HG03457 (cell line): ENCODE data around the gene HOXD3.

ENCODE experiments used
- ATAC-seq: cut with Tn5 transposase; IDR thresholded peaks from one replicate; pipeline ENCODE4 v1.9.1; 2021; ENCODE audit warnings: moderate number of reproducible peaks; ENCODE audit not compliant: unreplicated experiment

HOXD3 gene

DNA sequence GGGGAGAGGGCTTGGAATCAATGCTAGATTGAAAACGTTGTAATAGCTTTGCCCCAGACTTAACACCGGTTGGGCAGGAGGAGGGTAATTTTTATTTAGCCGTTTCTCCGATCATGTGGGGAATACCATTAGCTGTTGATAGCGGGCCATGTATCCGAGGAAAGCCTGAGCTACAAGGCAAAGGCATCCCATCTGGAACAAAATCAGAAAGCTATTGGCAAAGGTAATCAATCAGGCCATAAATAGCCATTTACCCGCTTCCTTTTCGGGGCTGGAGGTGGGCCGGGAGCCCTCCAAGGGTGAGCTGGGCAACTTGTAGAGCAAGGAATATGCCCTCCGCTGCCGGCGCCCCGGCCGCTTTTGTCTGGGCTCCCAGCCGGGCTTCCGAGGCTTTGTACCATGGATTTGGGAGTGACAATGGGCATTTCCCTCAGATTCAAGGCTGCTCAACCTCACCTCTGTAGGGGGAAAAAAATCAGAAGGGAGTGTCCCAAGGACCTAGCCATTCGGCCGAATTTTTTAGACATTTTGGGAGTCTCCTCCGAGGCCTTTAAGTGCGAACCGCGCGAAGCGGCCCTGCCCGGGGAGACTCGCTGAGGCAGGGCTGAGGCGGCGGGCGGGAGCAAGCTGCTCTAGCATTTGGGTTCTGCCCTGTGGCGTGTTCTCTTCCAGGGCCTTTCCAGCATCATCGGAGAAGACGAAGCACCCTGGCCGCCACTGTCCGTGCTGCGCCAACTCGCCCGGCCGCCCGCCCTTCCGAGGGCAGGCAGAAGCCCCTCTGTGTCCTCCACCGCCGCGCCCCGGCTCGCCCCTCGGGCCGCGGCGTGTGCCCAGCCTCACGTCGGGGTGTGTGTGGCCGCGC lies 35.7 kb upstream of the HOXD3 start:
- ATAC-seq: no peak

DNA sequence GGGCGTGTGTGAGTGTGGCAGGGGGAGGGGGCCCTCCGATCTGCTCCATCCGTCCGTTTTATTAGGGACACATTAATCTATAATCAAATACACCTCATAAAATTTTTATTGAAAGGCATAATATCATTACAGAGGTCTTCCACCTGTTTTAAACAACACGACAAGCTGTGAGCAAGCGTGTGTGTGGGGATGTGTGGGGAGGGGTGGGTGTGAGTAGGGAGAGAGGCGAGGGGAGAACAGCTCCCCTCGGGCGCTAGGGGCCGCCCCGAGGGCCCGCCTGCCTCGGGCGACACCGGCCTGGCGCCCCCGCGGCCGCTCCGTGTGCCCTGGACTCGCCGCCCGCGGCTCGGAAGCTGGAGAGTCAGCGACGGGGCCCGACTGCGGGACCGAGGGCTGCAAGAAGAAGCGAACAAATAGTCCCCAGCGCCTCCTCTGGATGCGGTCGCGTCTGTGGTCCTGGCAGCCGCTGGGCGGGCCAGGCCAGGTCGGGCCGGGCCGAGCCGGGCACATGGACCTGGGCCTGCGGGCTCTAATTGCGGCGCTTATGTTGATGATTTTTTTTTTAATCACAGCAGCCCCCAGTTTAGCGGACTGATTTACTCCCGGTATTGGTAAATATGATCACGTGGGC lies 34.9 kb upstream of the HOXD3 start:
- no peak for ATAC-seq

DNA sequence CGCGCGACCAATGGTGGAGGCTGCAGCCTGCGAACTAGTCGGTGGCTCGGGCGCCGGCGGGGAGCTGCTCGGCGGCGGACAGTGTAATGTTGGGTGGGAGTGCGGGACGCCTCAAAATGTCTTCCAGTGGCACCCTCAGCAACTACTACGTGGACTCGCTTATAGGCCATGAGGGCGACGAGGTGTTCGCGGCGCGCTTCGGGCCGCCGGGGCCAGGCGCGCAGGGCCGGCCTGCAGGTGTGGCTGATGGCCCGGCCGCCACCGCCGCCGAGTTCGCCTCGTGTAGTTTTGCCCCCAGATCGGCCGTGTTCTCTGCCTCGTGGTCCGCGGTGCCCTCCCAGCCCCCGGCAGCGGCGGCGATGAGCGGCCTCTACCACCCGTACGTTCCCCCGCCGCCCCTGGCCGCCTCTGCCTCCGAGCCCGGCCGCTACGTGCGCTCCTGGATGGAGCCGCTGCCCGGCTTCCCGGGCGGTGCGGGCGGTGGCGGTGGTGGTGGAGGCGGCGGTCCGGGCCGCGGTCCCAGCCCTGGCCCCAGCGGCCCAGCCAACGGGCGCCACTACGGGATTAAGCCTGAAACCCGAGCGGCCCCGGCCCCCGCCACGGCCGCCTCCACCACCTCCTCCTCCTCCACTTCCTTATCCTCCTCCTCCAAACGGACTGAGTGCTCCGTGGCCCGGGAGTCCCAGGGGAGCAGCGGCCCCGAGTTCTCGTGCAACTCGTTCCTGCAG lies 34.3 kb upstream of the HOXD3 start, which contains the start of gene HOXD9:
TSS of gene HOXD9 (plus strand) at position 37 of the 728 bp plus-strand sequence. CDS start at position 87, 50 bp downstream.
- no peak for ATAC-seq

DNA sequence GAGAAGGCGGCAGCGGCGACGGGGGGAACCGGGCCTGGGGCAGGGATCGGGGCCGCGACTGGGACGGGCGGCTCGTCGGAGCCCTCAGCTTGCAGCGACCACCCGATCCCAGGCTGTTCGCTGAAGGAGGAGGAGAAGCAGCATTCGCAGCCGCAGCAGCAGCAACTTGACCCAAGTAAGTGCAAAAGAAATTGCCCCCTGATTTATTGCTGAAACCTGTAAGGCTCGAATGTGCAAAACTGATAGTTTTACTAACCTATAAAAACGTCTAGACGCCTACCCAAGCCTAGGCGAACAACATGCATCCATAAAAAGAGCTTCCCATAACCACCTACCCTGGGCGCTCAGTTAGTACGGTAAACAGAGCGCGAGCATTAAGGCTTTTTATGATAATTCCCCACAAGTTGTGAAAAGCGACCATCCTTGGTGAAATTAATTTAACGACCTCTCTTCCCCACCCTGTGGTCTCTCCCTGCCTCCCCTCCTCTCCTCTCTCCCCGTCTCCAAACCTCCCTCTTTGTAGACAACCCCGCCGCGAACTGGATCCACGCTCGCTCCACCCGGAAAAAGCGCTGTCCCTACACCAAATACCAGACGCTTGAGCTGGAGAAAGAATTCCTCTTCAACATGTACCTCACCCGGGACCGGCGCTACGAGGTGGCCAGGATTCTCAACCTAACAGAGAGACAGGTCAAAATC lies 33.5 kb upstream of the HOXD3 start:
- ATAC-seq: no peak

- no peak for ATAC-seq
Observed at GRCh38 chr2:176124110-176124946, 32.8 kb upstream of the HOXD3 start.

DNA sequence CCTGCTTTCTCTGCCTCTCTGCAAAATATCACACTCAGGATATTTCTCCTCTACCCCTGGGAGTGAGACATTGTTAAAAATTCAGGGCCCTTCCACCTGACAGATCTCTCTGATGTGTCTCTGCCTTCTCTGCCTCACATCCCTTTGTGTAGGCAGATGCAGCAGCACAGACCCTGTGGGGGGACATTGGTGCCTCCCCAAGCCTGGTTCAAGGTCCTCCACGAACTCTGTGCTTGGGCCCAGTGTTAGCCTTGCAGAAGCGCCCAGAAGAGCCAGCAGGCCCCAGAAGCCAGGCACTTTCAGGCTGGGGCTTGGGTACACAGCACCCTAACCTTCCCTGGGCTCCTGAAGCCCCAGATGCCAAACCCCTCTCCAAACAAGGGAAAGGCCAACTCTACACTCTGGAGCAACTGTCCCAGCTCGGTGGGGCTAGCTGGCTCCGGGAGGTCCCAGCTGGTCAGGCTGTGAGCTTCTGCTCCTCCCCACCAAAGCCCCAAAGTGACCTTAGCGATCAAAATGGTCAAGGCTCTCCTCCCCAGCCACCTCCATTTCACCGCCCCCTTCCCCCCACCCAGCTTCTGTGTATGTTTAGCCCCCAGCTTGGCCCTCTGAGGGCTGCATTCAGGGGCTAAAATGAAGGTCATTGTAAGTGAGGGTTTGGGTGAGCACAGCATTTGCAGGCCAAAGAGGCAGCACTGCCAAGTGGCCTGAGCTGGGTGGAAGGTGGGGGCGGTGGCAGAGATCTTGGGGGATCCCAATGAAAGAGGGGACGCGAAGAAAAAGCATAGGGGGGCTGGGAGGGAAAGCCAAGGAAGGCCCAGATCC lies 31.9 kb upstream of the HOXD3 start:
- no peak for ATAC-seq

DNA sequence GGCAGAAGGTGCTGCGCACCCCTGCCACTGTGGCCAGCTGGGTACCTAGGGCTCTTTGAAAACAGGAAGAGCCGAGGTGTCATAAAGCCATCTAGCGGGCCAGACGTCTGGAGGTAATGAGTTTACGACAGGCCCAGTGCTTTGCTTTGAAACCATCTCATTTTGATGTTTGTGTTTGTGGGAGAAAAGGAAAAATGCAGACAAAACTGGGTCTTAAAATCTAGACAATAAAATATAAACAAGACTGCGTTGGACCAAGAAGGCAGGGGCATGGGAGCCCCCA lies 31.4 kb upstream of the HOXD3 start:
- ATAC-seq: no peak

- no peak for ATAC-seq
Observed at GRCh38 chr2:176126929-176127773, 30.0 kb upstream of the HOXD3 start.

DNA sequence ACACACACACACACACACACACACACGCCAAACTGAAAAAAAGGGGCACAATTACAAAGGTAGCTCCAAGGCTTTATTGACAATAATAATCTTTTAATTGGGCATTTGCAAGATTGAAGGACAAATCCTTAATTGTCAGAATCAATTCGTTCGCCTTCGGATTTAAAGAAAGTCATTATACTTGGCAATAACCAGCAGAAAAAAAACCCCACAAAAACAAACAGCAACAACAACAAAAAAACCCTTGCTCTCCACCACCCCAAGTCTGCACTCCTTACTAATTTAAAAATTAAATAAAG lies 29.4 kb upstream of the HOXD3 start:
- no peak for ATAC-seq

GRCh38 chr2:176128172-176128981 lies 28.7 kb upstream of the HOXD3 start:
- ATAC-seq: no peak

- ATAC-seq: no peak
Observed at GRCh38 chr2:176128982-176129796, 27.9 kb upstream of the HOXD3 start, which contains the start of gene HOXD8. Gene HOXD8, plus strand, starts transcription at chr2:176129705. Its CDS starts 662 bp downstream, at chr2:176130367.

GRCh38 chr2:176129813-176130146 lies 27.3 kb upstream of the HOXD3 start:
- ATAC-seq: no peak

DNA sequence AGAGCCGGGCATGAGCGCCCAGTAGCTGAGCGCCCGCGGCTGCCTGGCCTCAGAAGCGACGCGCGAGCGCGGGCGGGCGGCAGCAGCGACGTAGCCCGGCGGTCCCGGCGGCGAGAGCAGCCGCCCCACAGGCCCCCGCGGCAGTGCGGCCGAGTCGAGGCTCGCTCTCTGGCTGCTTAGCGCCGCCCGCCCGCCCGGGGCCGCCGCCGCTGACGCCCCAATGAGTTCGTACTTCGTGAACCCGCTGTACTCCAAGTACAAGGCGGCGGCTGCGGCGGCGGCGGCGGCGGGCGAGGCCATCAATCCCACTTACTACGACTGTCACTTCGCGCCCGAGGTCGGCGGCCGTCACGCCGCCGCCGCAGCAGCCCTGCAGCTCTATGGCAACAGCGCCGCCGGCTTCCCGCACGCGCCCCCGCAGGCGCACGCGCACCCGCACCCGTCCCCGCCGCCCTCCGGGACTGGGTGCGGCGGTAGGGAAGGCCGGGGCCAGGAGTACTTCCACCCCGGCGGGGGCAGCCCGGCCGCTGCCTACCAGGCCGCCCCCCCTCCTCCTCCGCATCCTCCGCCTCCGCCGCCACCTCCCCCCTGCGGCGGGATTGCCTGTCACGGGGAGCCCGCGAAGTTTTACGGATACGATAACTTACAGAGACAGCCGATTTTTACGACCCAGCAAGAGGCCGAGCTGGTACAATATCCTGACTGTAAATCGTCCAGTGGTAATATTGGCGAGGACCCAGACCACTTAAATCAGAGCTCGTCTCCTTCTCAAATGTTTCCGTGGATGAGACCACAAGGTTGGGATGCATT lies 26.8 kb upstream of the HOXD3 start:
- ATAC-seq: no peak

DNA sequence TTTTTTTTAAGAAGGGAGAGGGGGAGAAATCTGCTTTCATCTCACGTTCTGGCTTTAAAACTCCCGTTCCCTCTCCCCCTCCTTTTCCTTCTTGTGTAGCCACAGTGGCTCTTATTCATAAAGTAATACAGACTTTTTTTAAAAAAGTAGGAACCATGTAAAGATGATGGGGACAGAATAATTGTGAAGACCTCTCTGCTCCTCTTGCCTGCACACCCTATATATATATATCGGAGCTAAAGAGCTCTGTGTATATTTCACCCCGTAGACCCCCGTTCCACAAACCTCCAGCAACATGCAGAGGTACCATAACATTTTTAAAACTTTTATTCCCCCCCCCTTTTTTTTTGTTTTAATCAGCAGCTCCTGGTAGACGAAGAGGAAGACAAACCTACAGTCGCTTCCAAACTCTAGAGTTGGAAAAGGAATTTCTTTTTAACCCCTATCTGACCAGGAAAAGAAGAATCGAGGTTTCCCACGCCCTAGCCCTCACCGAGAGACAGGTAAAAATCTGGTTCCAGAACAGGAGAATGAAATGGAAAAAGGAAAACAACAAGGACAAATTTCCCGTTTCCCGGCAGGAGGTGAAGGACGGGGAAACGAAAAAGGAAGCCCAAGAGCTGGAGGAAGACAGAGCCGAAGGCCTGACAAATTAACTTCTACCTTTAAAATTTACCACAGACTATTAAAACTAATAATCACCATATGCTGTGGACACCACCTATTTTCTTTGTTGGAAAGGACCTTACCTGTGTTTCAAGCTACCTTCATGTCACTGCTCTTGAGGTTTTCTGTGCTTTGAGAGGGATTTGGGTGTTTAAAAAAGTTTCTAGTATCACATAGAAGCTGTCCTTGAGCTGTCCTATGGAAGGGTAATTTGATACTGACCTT lies 25.9 kb upstream of the HOXD3 start:
- no peak for ATAC-seq

DNA sequence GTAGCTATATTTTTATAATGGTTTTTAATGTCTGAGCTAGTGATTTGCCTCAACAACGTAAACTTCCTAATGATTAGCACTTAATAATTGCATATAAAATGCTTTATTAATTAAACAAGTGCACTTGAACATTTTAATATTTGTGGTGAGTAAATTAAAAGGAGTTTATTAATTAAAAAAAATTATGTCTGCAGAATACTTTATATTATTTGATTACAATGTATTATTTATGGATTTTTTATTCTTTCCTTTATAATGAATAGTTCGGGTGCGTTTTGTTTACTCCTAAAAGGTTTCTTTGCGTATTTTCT lies 25.3 kb upstream of the HOXD3 start:
- ATAC-seq: no peak
